HG03442 (cell line): ENCODE results near the gene S100A11.

Experiments used
- ATAC-seq: cut with Tn5 transposase; IDR thresholded peaks from one replicate; pipeline ENCODE4 v1.9.1; 2021; ENCODE audit warnings: mild to moderate bottlenecking, moderate library complexity; ENCODE audit not compliant: unreplicated experiment

S100A11 gene

DNA sequence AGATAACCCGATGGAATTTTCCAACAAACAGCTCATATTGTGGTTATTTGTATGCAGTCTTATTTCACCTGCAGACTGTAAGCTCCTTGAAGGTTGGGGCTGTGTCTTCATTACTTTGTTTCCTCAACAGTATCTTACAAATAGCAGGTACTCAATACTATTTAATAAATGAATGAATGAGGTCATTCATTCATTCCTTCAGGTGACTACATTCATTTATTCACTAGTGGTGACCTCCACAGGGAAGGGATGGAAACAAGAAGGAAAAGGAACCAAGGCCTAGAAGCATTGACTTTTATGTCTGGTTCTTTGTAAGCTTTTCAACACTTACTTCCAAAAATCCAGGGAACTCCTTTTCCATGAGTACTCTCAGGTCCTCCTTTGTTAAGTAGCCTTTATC lies 51.0 kb downstream of the S100A11 start:
- no peak for ATAC-seq

GRCh38 chr1:151985270-151985669 lies 51.5 kb downstream of the S100A11 start:
- no peak for ATAC-seq

- peak; percentile 88 for ATAC-seq
These were observed 52.4 kb downstream of the S100A11 start for GRCh38 chr1:151984313-151984956.
